Stimulated activated CD8-positive, alpha-beta memory T cell treated with anti-CD3 and anti-CD28 coated beads, Interleukin-7, amount 100 ng/mL, for 24 hours (primary cell): ENCODE results near the gene DDIT4.
A peak's percentile ranks its signal among the peaks of the same experiment; 100 is the strongest.
"Not testable (repeated sequence)": the region's sequence is repeated elsewhere in the genome, so short reads cannot be mapped to it uniquely, and the experiment has no call there.

Source experiments
- DNase-seq: peaks from one replicate; pipeline ENCODE4 v3.0.0-alpha.2; 2020; ENCODE audit warnings: low read depth

Gene DDIT4

GRCh38 chr10:72273410-72274212 is at the start of gene DDIT4:
Gene DDIT4 (plus strand): TSS chr10:72273924. CDS start chr10:72274217, 293 bp downstream.
- peak; percentile 94 for DNase-seq

GRCh38 chr10:72224191-72224590 is 49.5 kb upstream of the DDIT4 start:
- not testable (repeated sequence) for DNase-seq

- DNase-seq: no peak
Observed at GRCh38 chr10:72226418-72227027, 47.2 kb upstream of the DDIT4 start.

GRCh38 chr10:72227826-72228225 is 45.9 kb upstream of the DDIT4 start:
- DNase-seq: no peak

- DNase-seq: no peak
Observed at GRCh38 chr10:72228318-72228751, 45.4 kb upstream of the DDIT4 start.

- no peak for DNase-seq
Observed at GRCh38 chr10:72229261-72230251, 44.2 kb upstream of the DDIT4 start.

- DNase-seq: no peak
Observed at GRCh38 chr10:72233621-72234020, 40.1 kb upstream of the DDIT4 start.

GRCh38 chr10:72234560-72235095 is 39.1 kb upstream of the DDIT4 start:
- no peak for DNase-seq

GRCh38 chr10:72235544-72236279 is 38.0 kb upstream of the DDIT4 start:
- DNase-seq: no peak

- no peak for DNase-seq
Observed at GRCh38 chr10:72238392-72239175, 35.1 kb upstream of the DDIT4 start.

- no peak for DNase-seq
Observed at GRCh38 chr10:72239409-72239808, 34.3 kb upstream of the DDIT4 start.

GRCh38 chr10:72240371-72240770 is 33.4 kb upstream of the DDIT4 start:
- DNase-seq: no peak

GRCh38 chr10:72241691-72242252 is 32.0 kb upstream of the DDIT4 start:
- DNase-seq: no peak

- no peak for DNase-seq
Observed at GRCh38 chr10:72242675-72243074, 31.0 kb upstream of the DDIT4 start.

- no peak for DNase-seq
Observed at GRCh38 chr10:72243822-72244437, 29.8 kb upstream of the DDIT4 start.

- no peak for DNase-seq
Observed at GRCh38 chr10:72244573-72245038, 29.1 kb upstream of the DDIT4 start.

- no peak for DNase-seq
Observed at GRCh38 chr10:72245949-72246525, 27.7 kb upstream of the DDIT4 start.

GRCh38 chr10:72248468-72249151 is 25.1 kb upstream of the DDIT4 start:
- peak; percentile 29 for DNase-seq
